Dedifferentiated amniotic fluid mesenchymal stem cell (primary cell): ENCODE measurements around the gene LCE1E.

Experiments used
- DNase-seq: peaks from one replicate; pipeline ENCODE4 v3.0.0-alpha.2; 2016; ENCODE audit errors: extremely low spot score

LCE1E gene, protein sequence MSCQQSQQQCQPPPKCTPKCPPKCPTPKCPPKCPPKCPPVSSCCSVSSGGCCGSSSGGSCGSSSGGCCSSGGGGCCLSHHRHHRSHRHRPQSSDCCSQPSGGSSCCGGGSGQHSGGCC

DNA sequence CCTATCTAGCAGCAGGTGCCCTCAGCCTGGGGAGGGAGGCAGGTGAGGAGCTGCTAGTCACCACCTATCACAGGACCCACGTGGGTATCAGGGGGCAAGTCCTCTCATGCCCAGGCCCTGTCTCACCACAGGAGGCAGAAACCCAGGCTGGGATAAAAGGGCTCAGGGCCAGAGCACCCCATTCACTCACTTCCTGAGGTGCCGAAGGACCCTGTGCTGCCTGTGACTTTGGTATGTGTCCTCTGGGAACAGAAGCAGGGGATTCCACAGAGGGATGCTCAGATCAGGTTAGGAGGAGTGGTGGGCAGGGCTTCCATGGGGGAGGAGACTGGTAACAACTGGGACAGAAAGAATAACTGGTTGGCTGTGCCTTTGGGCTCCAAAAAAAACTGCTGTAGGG is at the start of gene LCE1E:
TSS of gene LCE1E (plus strand) at position 181 of the 400 bp plus-strand sequence. CDS start 1,043 bp downstream, outside the sequence.
- DNase-seq: no peak

DNA sequence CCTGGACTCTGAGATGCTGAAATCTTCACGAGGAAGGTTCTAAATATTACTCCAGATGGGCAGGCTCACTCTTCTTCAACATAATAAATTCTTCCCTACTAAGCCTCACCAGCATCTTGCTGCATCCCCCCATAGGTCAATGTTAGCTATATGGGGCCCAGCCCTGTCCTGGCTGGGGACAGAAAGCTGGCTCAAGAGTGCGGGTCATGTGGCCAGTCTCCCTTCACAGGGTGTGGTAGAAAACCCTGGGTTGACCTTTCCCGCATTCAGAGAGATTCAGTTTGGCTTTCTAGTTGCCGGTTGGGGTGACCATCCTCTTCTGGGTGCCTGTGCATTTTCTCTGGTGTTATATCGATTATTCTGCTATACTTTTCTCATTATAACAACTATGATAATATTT is 48.1 kb upstream of the LCE1E start:
- DNase-seq: no peak

- no peak for DNase-seq
Measured at GRCh38 chr1:152739841-152740240, 46.2 kb upstream of the LCE1E start.

GRCh38 chr1:152741656-152742055 is 44.4 kb upstream of the LCE1E start:
- no peak for DNase-seq

DNA sequence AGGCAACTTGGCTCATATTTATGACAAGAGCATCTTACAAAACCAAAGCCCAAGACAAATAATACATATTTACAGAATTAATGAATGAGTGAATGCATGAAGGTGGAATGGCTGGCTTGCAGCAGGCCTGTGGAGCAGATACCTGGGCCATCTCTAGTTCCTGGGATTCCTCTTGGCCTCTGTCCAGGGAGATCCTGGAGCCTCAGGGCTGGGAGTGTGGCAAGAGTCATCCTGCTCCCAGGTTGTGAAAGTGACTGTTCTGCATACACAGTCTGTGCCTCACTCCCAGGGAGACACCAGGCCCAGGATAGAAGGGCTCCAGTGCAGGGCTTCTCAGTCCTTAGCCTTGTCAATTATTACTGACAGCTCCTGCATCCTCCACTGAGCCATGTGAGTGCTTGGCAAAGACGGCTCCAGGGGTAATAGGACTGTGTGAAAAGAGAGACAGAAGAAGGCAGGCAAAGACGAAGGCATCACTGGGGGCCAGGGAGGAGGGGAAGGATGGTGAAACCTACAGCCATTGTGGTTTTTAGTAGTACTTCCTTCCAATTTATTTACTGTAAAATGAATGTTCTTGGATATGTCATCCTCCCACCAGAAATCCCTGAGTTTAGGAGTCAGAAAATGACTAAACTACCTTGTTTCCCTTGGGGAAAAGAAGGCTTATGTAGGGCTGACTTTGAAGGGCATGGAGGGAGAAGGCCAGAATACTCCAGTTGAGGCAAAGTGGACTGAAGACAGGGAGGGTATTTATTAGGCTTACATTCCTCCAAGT is 42.5 kb upstream of the LCE1E start:
- no peak for DNase-seq

- DNase-seq: no peak
Measured at GRCh38 chr1:152745289-152745704, 40.8 kb upstream of the LCE1E start.

GRCh38 chr1:152745765-152746444 is 40.2 kb upstream of the LCE1E start:
- no peak for DNase-seq

DNA sequence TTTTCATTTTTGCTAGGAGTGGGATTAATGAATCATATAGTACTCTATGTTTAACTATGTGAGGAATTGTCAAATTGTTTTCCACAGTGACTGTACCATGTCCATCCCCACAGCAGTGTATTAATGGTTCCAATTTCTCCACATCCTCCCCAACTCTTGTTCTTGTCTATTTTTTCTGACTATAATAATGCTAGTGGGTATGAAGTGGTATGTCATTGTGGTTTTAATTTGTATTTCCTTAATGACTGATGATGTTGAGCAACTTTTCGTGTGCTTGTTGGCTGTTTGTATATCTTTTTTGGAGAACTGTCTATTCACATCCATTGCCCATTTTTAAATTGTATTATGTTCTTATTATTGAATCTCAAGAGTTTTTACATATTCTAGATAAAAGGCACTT is 38.2 kb upstream of the LCE1E start:
- no peak for DNase-seq

DNA sequence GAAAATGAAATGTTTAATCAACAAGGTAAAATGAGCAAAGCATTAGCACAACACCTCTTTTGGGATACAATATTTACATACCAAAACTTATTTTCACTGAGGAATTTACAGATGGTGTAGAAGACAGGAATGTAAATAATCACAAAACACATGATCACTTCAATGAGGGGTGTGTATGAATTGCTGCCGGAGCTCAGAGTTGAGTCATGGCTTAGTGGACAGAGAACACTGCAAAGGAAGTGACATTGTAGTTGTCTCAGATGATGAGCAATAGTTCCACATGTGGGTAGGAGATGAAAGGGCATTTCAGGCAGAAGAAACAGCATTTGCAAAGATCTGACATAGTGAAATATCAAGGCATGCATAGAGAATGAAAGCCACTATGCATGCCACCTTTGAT is 33.8 kb upstream of the LCE1E start:
- DNase-seq: no peak

GRCh38 chr1:152753586-152753985 is 32.5 kb upstream of the LCE1E start:
- no peak for DNase-seq

DNA sequence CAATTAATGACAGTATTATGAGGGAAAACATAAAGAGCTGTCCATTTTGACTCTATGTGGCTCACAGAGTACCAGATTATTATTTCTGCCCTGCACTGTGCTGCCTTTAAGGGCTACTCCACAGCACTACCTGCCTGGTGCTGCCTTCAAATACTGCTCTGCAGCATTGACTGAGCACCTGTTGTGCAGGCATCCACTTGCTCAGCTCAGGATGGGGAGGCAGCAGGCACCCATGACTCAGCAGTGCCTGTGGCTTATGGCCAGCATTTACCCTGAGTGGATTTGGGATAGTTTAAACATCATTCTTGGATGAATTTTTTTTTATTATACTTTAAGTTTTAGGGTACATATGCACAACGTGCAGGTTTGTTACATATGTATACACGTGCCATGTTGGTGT is 29.2 kb upstream of the LCE1E start:
- no peak for DNase-seq

- no peak for DNase-seq
Measured at GRCh38 chr1:152757747-152758146, 28.3 kb upstream of the LCE1E start, which contains the start of gene KPRP. TSS of gene KPRP (plus strand) at chr1:152758025. CDS start at chr1:152759589, 1,564 bp downstream.

DNA sequence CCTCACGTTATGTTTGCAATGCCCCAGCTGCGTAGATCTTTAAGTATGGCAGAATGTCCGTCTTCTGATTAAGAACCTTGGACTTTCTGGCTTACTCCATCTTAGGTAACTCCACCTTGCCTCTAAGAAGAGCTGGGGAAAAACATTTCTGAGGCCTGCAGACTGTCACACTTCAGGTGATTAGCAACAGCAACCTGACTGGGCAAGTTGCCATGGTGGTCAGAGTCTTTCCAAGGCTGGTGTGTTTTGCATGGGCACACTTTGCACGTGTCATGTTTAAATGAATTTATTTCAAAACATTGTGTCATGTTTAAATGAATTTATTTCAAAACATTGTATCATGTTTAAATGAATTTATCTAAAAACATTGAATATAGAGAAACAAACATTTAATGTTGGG is 27.4 kb upstream of the LCE1E start:
- DNase-seq: no peak

GRCh38 chr1:152759453-152760173 is 26.4 kb upstream of the LCE1E start:
- no peak for DNase-seq

DNA sequence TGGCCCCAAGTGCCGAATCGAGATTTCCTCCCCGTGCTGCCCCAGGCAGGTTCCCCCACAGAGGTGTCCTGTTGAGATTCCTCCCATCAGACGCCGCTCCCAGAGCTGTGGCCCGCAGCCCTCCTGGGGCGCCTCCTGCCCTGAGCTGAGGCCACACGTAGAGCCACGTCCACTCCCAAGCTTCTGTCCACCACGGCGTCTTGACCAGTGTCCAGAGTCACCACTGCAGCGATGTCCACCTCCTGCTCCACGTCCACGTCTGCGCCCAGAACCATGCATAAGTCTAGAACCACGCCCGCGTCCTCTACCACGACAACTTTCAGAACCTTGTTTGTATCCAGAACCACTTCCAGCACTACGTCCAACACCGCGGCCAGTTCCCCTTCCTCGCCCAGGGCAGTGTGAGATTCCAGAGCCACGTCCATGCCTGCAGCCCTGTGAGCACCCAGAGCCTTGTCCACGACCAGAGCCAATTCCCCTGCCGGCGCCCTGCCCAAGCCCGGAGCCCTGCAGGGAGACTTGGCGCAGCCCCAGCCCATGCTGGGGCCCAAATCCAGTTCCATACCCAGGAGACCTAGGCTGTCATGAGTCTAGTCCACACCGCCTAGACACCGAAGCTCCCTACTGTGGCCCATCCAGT is 25.4 kb upstream of the LCE1E start:
- no peak for DNase-seq

- DNase-seq: no peak
Measured at GRCh38 chr1:152761609-152762213, 24.3 kb upstream of the LCE1E start.

- DNase-seq: no peak
Measured at GRCh38 chr1:152768847-152769533, 17.1 kb upstream of the LCE1E start.

GRCh38 chr1:152770411-152770810 is 15.6 kb upstream of the LCE1E start:
- DNase-seq: no peak

GRCh38 chr1:152774875-152775274 is 11.2 kb upstream of the LCE1E start, which contains the start of gene LCE1F:
TSS of gene LCE1F (plus strand) at chr1:152775140. CDS start at chr1:152776372, 1,232 bp downstream.
- DNase-seq: no peak

- DNase-seq: no peak
Measured at GRCh38 chr1:152776361-152776760, 9.7 kb upstream of the LCE1E start.
